Measurements from ENCODE around the gene PITX2.
A peak's percentile ranks its signal among the peaks of the same experiment; 100 is the strongest.

The PITX2 gene

GRCh38 chr4:110621839-110622751 is 782 bp downstream of the PITX2 start:
- Mint-ChIP-seq H3K4me1 (peaks cover 10% of the 10 kb centered on the region), H3K9me3 (no peaks in the 10 kb centered on the region), H3K4me3 (peak overlapping the region; percentile 14), H3K27me3 (peaks cover 32% of the 10 kb centered on the region), H3K27ac (no peak overlapping the region), H3K36me3 (no peaks in the 10 kb centered on the region)
- no peak for DNase-seq (ENCODE audit: low spot score in 2 of 2)
- ATAC-seq (ENCODE audit: low read depth) = no peak

- no peak overlapping the region for H3K27ac Mint-ChIP-seq
- no peaks in the 10 kb centered on the region for H3K36me3 Mint-ChIP-seq
- DNase-seq (ENCODE audit: low spot score in 2 of 2) (no peak), ATAC-seq (ENCODE audit: low read depth) (no peak)
- peaks cover 10% of the 10 kb centered on the region for H3K4me1 Mint-ChIP-seq
- peak overlapping the region; percentile 17 for H3K4me3 Mint-ChIP-seq
- no peaks in the 10 kb centered on the region for H3K9me3 Mint-ChIP-seq
- peaks cover 31% of the 10 kb centered on the region for H3K27me3 Mint-ChIP-seq
Measured at GRCh38 chr4:110621328-110621812, 1.5 kb downstream of the PITX2 start.

- no peak for ATAC-seq (ENCODE audit: low read depth)
- DNase-seq (ENCODE audit: low spot score in 2 of 2) = no peak
- no peak overlapping the region for H3K27ac Mint-ChIP-seq
- peaks cover 10% of the 10 kb centered on the region for H3K4me1 Mint-ChIP-seq
- H3K27me3 Mint-ChIP-seq = peaks cover 27% of the 10 kb centered on the region
- no peaks in the 10 kb centered on the region for H3K9me3 Mint-ChIP-seq
- no peaks in the 10 kb centered on the region for H3K36me3 Mint-ChIP-seq
- no peak overlapping the region for H3K4me3 Mint-ChIP-seq
Measured at GRCh38 chr4:110620691-110621327, 2.1 kb downstream of the PITX2 start.

GRCh38 chr4:110620322-110620690 is 2.6 kb downstream of the PITX2 start:
- DNase-seq (ENCODE audit: low spot score in 2 of 2) (no peak), ATAC-seq (ENCODE audit: low read depth) (no peak)
- Mint-ChIP-seq H3K4me1 (peaks cover 10% of the 10 kb centered on the region), H3K4me3 (no peak overlapping the region), H3K27me3 (peaks cover 30% of the 10 kb centered on the region), H3K36me3 (no peaks in the 10 kb centered on the region), H3K9me3 (no peaks in the 10 kb centered on the region), H3K27ac (no peak overlapping the region)

GRCh38 chr4:110619463-110620247 is 3.2 kb downstream of the PITX2 start:
- Mint-ChIP-seq H3K27ac (no peak overlapping the region), H3K4me1 (peaks cover 10% of the 10 kb centered on the region), H3K27me3 (peaks cover 26% of the 10 kb centered on the region), H3K4me3 (no peak overlapping the region), H3K9me3 (no peaks in the 10 kb centered on the region), H3K36me3 (no peaks in the 10 kb centered on the region)
- ATAC-seq (ENCODE audit: low read depth) (no peak), DNase-seq (ENCODE audit: low spot score in 2 of 2) (no peak)

GRCh38 chr4:110618581-110619462 is 4.1 kb downstream of the PITX2 start:
- DNase-seq (ENCODE audit: low spot score in 2 of 2) = no peak
- H3K27me3 Mint-ChIP-seq = peaks cover 20% of the 10 kb centered on the region
- no peak for ATAC-seq (ENCODE audit: low read depth)
- no peaks in the 10 kb centered on the region for H3K9me3 Mint-ChIP-seq
- no peak overlapping the region for H3K4me3 Mint-ChIP-seq
- H3K4me1 Mint-ChIP-seq = peaks cover 10% of the 10 kb centered on the region
- H3K36me3 Mint-ChIP-seq = no peaks in the 10 kb centered on the region
- H3K27ac Mint-ChIP-seq = peak overlapping the region; percentile 12

GRCh38 chr4:110617646-110618580 is 5.0 kb downstream of the PITX2 start:
- Mint-ChIP-seq H3K4me1 (peaks cover 7% of the 10 kb centered on the region), H3K27me3 (peaks cover 15% of the 10 kb centered on the region), H3K36me3 (no peaks in the 10 kb centered on the region), H3K4me3 (no peak overlapping the region), H3K27ac (no peak overlapping the region), H3K9me3 (no peaks in the 10 kb centered on the region)
- DNase-seq (ENCODE audit: low spot score in 2 of 2) (no peak), ATAC-seq (ENCODE audit: low read depth) (no peak)

- Mint-ChIP-seq H3K36me3 (no peaks in the 10 kb centered on the region), H3K4me3 (no peak overlapping the region), H3K27ac (no peak overlapping the region), H3K27me3 (peaks cover 15% of the 10 kb centered on the region), H3K9me3 (no peaks in the 10 kb centered on the region), H3K4me1 (peaks cover 7% of the 10 kb centered on the region)
- DNase-seq (ENCODE audit: low spot score in 2 of 2) = no peak
- no peak for ATAC-seq (ENCODE audit: low read depth)
Measured at GRCh38 chr4:110617075-110617640, 5.7 kb downstream of the PITX2 start.

- Mint-ChIP-seq H3K9me3 (no peaks in the 10 kb centered on the region), H3K27ac (no peak overlapping the region), H3K27me3 (peaks cover 15% of the 10 kb centered on the region), H3K36me3 (no peaks in the 10 kb centered on the region), H3K4me3 (no peak overlapping the region), H3K4me1 (peaks cover 7% of the 10 kb centered on the region)
- ATAC-seq (ENCODE audit: low read depth) (no peak), DNase-seq (ENCODE audit: low spot score in 2 of 2) (no peak)
Measured at GRCh38 chr4:110616238-110617074, 6.4 kb downstream of the PITX2 start.

GRCh38 chr4:110615353-110616237 is 7.3 kb downstream of the PITX2 start:
- H3K27me3 Mint-ChIP-seq = peaks cover 19% of the 10 kb centered on the region
- H3K4me1 Mint-ChIP-seq = peaks cover 7% of the 10 kb centered on the region
- no peak for ATAC-seq (ENCODE audit: low read depth)
- H3K9me3 Mint-ChIP-seq = no peaks in the 10 kb centered on the region
- no peak overlapping the region for H3K4me3 Mint-ChIP-seq
- no peaks in the 10 kb centered on the region for H3K36me3 Mint-ChIP-seq
- H3K27ac Mint-ChIP-seq = no peak overlapping the region
- DNase-seq (ENCODE audit: low spot score in 2 of 2) = no peak

GRCh38 chr4:110614976-110615352 is 7.9 kb downstream of the PITX2 start:
- Mint-ChIP-seq H3K9me3 (no peaks in the 10 kb centered on the region), H3K27ac (no peak overlapping the region), H3K4me3 (no peak overlapping the region), H3K27me3 (peaks cover 19% of the 10 kb centered on the region), H3K4me1 (peaks cover 7% of the 10 kb centered on the region), H3K36me3 (no peaks in the 10 kb centered on the region)
- no peak for ATAC-seq (ENCODE audit: low read depth)
- no peak for DNase-seq (ENCODE audit: low spot score in 2 of 2)

All from memory B cell (primary cell).